Endothelial cell of umbilical vein (primary cell): Measurements from ENCODE around the gene PSPN. TPM values are rescaled to one million over a fixed set of nuclear protein-coding genes. Genes with fewer than 3 reads are reported as not detected.

Experiments used
- BruUV-seq: library from RNA; stranded (reverse); fragments of 400-500 nt; replicated peaks from 2 replicates; lab custom pipeline; 2021; lab: Mats Ljungman, UMichigan
- CTCF ChIA-PET: fragments of 300-600, 350-600 bp; sonication (Branson Sonifier 250); formaldehyde crosslinking; loops from one replicate; lab custom pipeline; 2021; ENCODE audit warnings: antibody characterized with exemption, inconsistent platforms; lab: Charles Lee
- POLR2A ChIA-PET: fragments of 300-600, 350-600 bp; sonication (Branson Sonifier 250); formaldehyde crosslinking; loops from one replicate; lab custom pipeline; 2021; ENCODE audit warnings: antibody characterized with exemption, inconsistent platforms; lab: Charles Lee
- DNase-seq: peaks from one replicate; pipeline ENCODE4 v3.0.0-alpha.2; 2011; ENCODE audit warnings: low read depth, low spot score
- FAIRE-seq: peaks from 2 replicates; lab custom pipeline; 2011; peaks lifted over from hg19 to GRCh38; lab: Jason Lieb, UNC
- H2AFZ ChIP-seq: 2 replicates; pipeline ENCODE4 v1.6.0; 2012; ENCODE audit warnings: low read depth, low read length, control low read depth, inconsistent platforms
- H3K27ac ChIP-seq: 2 replicates; pipeline ENCODE4 v1.5.1; 2011; ENCODE audit warnings: low read depth, mild to moderate bottlenecking, control low read depth, low read length, moderate library complexity; ENCODE audit not compliant: insufficient read depth
- H3K27me3 ChIP-seq, 2 experiments: 2 replicates each; pipeline versions ENCODE4 v1.6.0 to v1.6.1; 2011; ENCODE audit warnings: low read length in 2 of 2, mixed read lengths in 1 of 2; ENCODE audit not compliant: control insufficient read depth in 2 of 2, insufficient read depth in 2 of 2
- H3K36me3 ChIP-seq, 2 experiments: 2 replicates in 1 of 2; 3 replicates in 1 of 2; pipeline ENCODE4 v1.5.1; 2011; ENCODE audit warnings: low read length in 2 of 2, mild to moderate bottlenecking in 1 of 2, moderate library complexity in 1 of 2; ENCODE audit not compliant: control insufficient read depth in 2 of 2, insufficient read depth in 2 of 2; ENCODE audit errors: extremely low read depth in 1 of 2
- H3K4me1 ChIP-seq: 3 replicates; pipeline ENCODE4 v1.5.1; 2011; ENCODE audit warnings: mild to moderate bottlenecking, low read length; ENCODE audit not compliant: control insufficient read depth, insufficient read depth; ENCODE audit errors: extremely low read depth
- H3K4me2 ChIP-seq: 2 replicates; pipeline ENCODE4 v1.6.1; 2011; ENCODE audit warnings: low read length, control low read depth, mixed read lengths; ENCODE audit not compliant: insufficient read depth
- H3K4me3 ChIP-seq, 3 experiments: fragments of 200-600 bp in 1 of 3; sonication (generic), shearing (Covaris generic) in 1 of 3; replicated peaks in 1 of 3; 2 replicates each; pipeline ENCODE4 v1.5.1; 2011 to 2016; ENCODE audit warnings: control low read depth in 3 of 3, low read length in 3 of 3, mild to moderate bottlenecking in 2 of 3, inconsistent platforms in 1 of 3, low read depth in 1 of 3, moderate library complexity in 1 of 3; ENCODE audit not compliant: insufficient read depth in 1 of 3
- H3K79me2 ChIP-seq: 2 replicates; pipeline ENCODE4 v1.6.0; 2012; ENCODE audit warnings: low read length, inconsistent platforms; ENCODE audit not compliant: control insufficient read depth, insufficient read depth
- H3K9ac ChIP-seq: replicated peaks from 2 replicates; pipeline ENCODE3; 2011; ENCODE audit warnings: low read length, control low read depth; ENCODE audit not compliant: insufficient read depth; ENCODE audit errors: extremely low read depth
- H3K9me1 ChIP-seq: replicated peaks from 3 replicates; pipeline ENCODE4 v1.6.0; 2011; ENCODE audit warnings: mild to moderate bottlenecking, low read length; ENCODE audit not compliant: control insufficient read depth, insufficient read depth; ENCODE audit errors: extremely low read depth
- H3K9me3 ChIP-seq: replicated peaks from 2 replicates; pipeline ENCODE4 v1.5.1; 2012; ENCODE audit warnings: low read length, inconsistent platforms; ENCODE audit not compliant: control insufficient read depth, insufficient read depth
- H4K20me1 ChIP-seq: replicated peaks from 2 replicates; pipeline ENCODE3; 2011; ENCODE audit warnings: mild to moderate bottlenecking, low read length; ENCODE audit not compliant: control insufficient read depth, insufficient read depth; ENCODE audit errors: extremely low read depth
- EZH2 ChIP-seq: IDR thresholded peaks from 2 replicates; pipeline ENCODE4 v1.6.1; 2012; ENCODE audit warnings: borderline replicate concordance, low read depth, mild to moderate bottlenecking, moderate library complexity, low read length, inconsistent platforms; ENCODE audit not compliant: severe bottlenecking
- FOS ChIP-seq: IDR thresholded peaks from 2 replicates; pipeline ENCODE4 v1.6.1; 2011; ENCODE audit warnings: mild to moderate bottlenecking, low read length, moderate library complexity, borderline replicate concordance; ENCODE audit not compliant: insufficient read depth
- GATA2 ChIP-seq: IDR thresholded peaks from 2 replicates; pipeline ENCODE4 v1.7.0; 2011; ENCODE audit warnings: low read depth, mild to moderate bottlenecking, moderate library complexity, mixed read lengths, low read length; ENCODE audit not compliant: insufficient read length, insufficient read depth
- JUN ChIP-seq: IDR thresholded peaks from 2 replicates; pipeline ENCODE4 v1.6.1; 2011; ENCODE audit warnings: borderline replicate concordance, low read depth; ENCODE audit not compliant: insufficient read length, insufficient read depth
- MYC ChIP-seq: IDR thresholded peaks from one replicate; pipeline ENCODE4 v1.6.1; 2011; ENCODE audit warnings: mild to moderate bottlenecking, low read depth, low read length
- POLR2A ChIP-seq: IDR thresholded peaks from 2 replicates; pipeline ENCODE4 v1.6.1; 2012; ENCODE audit warnings: low read depth, mild to moderate bottlenecking, control low read depth, low read length
- POLR2AphosphoS5 ChIP-seq: IDR thresholded peaks from 2 replicates; pipeline ENCODE4 v1.6.1; 2012; ENCODE audit warnings: low read depth, mild to moderate bottlenecking, control low read depth, low read length, moderate library complexity; ENCODE audit not compliant: insufficient read depth
- dilution Hi-C: fragments of 300-500 bp; cut with MboI; formaldehyde crosslinking; loops from one replicate; pipeline ENCODE4 v1.15.0; 2019; ENCODE audit warnings: low sequenced_read_pairs; ENCODE audit not compliant: extremely low pct_ligation_motif_present
- intact Hi-C: fragments of 100-400 bp; cut with micrococcal nuclease; formaldehyde crosslinking; loops from one replicate; pipeline ENCODE4 v1.10.0; 2022
- polyA plus RNA-seq, 4 experiments: library from polyadenylated mRNA; depleted of rRNA in 3 of 4; stranded (reverse) in 3 of 4; unstranded in 1 of 4; fragments of >200 nt; gene quantifications; 2 replicates each; pipeline versions ENCODE4 v1.2.1 to v1.2.3, GENCODE V29; 2011 to 2012; ENCODE audit warnings: missing spikeins in 1 of 4
- total RNA-seq: library from RNA; stranded (reverse); gene quantifications from 2 replicates; pipeline ENCODE4 v1.2.3, GENCODE V29; 2021
- TF ChIP-seq, protein P1 (sequence below): IDR thresholded peaks from 2 replicates; pipeline ENCODE4 v1.6.1; 2011; ENCODE audit not compliant: insufficient read depth, insufficient read length
- TF ChIP-seq, protein P2 (sequence below), 2 donors: IDR thresholded peaks; 1 replicate in 1 of 2; 2 replicates in 1 of 2; pipeline ENCODE4 v1.5.1; 2011; ENCODE audit warnings: low read length in 2 of 2, mild to moderate bottlenecking in 2 of 2, moderate library complexity in 2 of 2, control low read depth in 1 of 2, inconsistent platforms in 1 of 2, low read depth in 1 of 2; ENCODE audit not compliant: insufficient read depth in 1 of 2; ENCODE audit errors: extremely low read depth in 1 of 2

The PSPN gene
- total and polyA plus RNA-seq, 2 donors (not counting 3 experiments of a cell fraction or from before 2014, with no cell fraction given), result 0.84 to 1.0 TPM

DNA sequence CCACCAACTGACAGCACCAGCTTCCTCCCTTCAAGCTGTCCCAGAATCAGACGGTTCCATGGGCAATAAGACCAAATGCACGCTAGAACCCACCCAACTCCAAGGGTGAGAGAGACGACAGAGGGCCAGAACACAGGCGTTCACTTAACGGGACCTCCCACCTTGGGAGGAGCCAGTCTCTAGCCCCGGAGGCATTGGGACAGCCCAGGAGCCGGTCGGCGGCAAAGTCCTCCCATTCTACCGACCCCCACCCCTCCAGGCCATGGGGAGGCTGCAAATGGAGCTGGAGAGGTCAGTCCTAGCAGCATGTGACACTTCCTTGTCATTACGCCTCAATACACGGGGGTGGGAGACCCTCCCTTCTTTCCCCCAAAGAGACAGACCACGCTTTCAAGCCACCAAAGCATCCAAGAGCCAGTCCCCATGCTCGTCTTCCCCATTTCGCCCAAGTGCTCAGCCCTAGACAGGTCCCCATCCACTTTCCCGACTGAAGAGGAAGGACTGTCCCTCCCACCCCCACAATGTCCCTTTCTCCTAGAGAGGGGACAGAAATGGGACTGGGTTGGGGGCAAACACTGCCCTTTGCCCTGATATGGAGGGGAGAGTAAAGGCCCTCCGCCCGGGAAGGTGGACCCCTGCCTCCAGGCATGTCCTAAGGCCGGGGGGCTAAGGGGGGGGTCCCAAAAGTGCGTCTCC, 47.9 kb upstream of the PSPN start:
- intact Hi-C loops, result loop anchor here (5.0 to 10.0 kb wide), 3 partner anchors 259 to 376 kb away; partner anchors contain the start of genes GPR108 and TRIP10
- Histone ChIP-seq H3K4me3 (peak overlapping the region; percentile 79 to 94 (median 80)), H4K20me1 (peaks cover 3% of the 10 kb centered on the region), H3K27ac (peak overlapping the region; percentile 6), H3K79me2 (peaks cover 56% of the 10 kb centered on the region), H3K4me1 (peaks cover 8% of the 10 kb centered on the region), H3K4me2 (peak overlapping the region; percentile 87), H3K36me3 (peaks cover 14 to 32% of the 10 kb centered on the region in 2 experiments), H3K9me1 (no peaks in the 10 kb centered on the region), H2AFZ (no peak overlapping the region), H3K9me3 (no peaks in the 10 kb centered on the region), H3K9ac (peak overlapping the region; percentile 84), H3K27me3 (no peaks in the 10 kb centered on the region)
- TF ChIP-seq GATA2 (no peak), POLR2A (no peak), FOS (no peak), EZH2 (no peak), JUN (no peak), POLR2AphosphoS5 (no peak), MYC (no peak)
- TF ChIP-seq, protein P1, sequence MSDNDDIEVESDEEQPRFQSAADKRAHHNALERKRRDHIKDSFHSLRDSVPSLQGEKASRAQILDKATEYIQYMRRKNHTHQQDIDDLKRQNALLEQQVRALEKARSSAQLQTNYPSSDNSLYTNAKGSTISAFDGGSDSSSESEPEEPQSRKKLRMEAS, result no peak
- TF ChIP-seq, protein P2, sequence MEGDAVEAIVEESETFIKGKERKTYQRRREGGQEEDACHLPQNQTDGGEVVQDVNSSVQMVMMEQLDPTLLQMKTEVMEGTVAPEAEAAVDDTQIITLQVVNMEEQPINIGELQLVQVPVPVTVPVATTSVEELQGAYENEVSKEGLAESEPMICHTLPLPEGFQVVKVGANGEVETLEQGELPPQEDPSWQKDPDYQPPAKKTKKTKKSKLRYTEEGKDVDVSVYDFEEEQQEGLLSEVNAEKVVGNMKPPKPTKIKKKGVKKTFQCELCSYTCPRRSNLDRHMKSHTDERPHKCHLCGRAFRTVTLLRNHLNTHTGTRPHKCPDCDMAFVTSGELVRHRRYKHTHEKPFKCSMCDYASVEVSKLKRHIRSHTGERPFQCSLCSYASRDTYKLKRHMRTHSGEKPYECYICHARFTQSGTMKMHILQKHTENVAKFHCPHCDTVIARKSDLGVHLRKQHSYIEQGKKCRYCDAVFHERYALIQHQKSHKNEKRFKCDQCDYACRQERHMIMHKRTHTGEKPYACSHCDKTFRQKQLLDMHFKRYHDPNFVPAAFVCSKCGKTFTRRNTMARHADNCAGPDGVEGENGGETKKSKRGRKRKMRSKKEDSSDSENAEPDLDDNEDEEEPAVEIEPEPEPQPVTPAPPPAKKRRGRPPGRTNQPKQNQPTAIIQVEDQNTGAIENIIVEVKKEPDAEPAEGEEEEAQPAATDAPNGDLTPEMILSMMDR (IDR thresholded peaks at IDR 0.05; ENCODE audit: extremely low read depth in 1 of 2, insufficient read depth in 1 of 2, low read depth in 1 of 2, low read length in 2 of 2), result no peak
- dilution Hi-C loops, result no loop called here
- DNase-seq (peak; percentile 57), FAIRE-seq (peak; percentile 72)
- CTCF ChIA-PET, result no interaction called here
- no TSS peak for BruUV-seq
- POLR2A ChIA-PET, result no interaction called here
